Measurements from ENCODE around the gene SLC25A10.

GRCh38 chr17:81672504-81672903, 39.6 kb upstream of the SLC25A10 start:
- TF ChIP-seq CTCF (IDR thresholded peaks at IDR 0.05) (no peak), EP300 (IDR thresholded peaks at IDR 0.05) (no peak), POLR2A (IDR thresholded peaks at IDR 0.05) (no peak)
